Liver (tissue), 9 donors: ENCODE measurements around the gene IL21R. TPM values are rescaled to one million over a fixed set of nuclear protein-coding genes. Genes with fewer than 3 reads are reported as not detected.

Experiments
- DNase-seq: peaks from one replicate; pipeline ENCODE4 v3.0.0-alpha.2; 2017; ENCODE audit warnings: low spot score
- H3K27ac ChIP-seq, 2 donors: one replicate each; pipeline ENCODE4 v1.7.0; 2013; ENCODE audit warnings: inconsistent platforms in 2 of 2, low read length in 2 of 2, control low read depth in 1 of 2, low read depth in 1 of 2, mild to moderate bottlenecking in 1 of 2
- H3K27me3 ChIP-seq, 4 donors: one replicate each; pipeline versions ENCODE4 v1.6.1 to v1.7.0; 2013; ENCODE audit warnings: low read length in 3 of 4, inconsistent platforms in 1 of 4, mild to moderate bottlenecking in 1 of 4, moderate library complexity in 1 of 4; ENCODE audit not compliant: control insufficient read depth in 4 of 4, insufficient read depth in 4 of 4
- H3K36me3 ChIP-seq, 4 donors: one replicate each; pipeline versions ENCODE4 v1.6.1 to v1.7.0; 2013; ENCODE audit warnings: low read length in 3 of 4, mild to moderate bottlenecking in 3 of 4, low read depth in 1 of 4, moderate library complexity in 1 of 4; ENCODE audit not compliant: control insufficient read depth in 4 of 4, insufficient read depth in 3 of 4
- H3K4me1 ChIP-seq, 4 donors: one replicate each; pipeline versions ENCODE4 v1.6.1 to v1.7.0; 2013; ENCODE audit warnings: low read length in 3 of 4, mild to moderate bottlenecking in 3 of 4, moderate library complexity in 1 of 4; ENCODE audit not compliant: control insufficient read depth in 4 of 4, insufficient read depth in 4 of 4
- H3K4me3 ChIP-seq, 3 donors: one replicate each; pipeline versions ENCODE4 v1.6.1 to v1.7.0; 2013; ENCODE audit warnings: low read length in 3 of 3, control low read depth in 1 of 3, low read depth in 1 of 3, mild to moderate bottlenecking in 1 of 3
- H3K9ac ChIP-seq, 2 donors: one replicate each; pipeline ENCODE4 v1.7.0; 2013; ENCODE audit warnings: low read length in 2 of 2, mild to moderate bottlenecking in 2 of 2, moderate library complexity in 2 of 2, control low read depth in 1 of 2, low read depth in 1 of 2
- H3K9me3 ChIP-seq, 4 donors: one replicate each; pipeline versions ENCODE4 v1.6.1 to v1.7.0; 2013; ENCODE audit warnings: low read length in 3 of 4; ENCODE audit not compliant: control insufficient read depth in 4 of 4
- EGR1 ChIP-seq, 2 donors: IDR thresholded peaks; 2 replicates each; pipeline ENCODE4 v1.6.1; 2016 to 2018; ENCODE audit warnings: antibody characterized with exemption in 2 of 2, low read depth in 2 of 2
- FOXA1 ChIP-seq: IDR thresholded peaks from 2 replicates; pipeline ENCODE4 v1.6.1; 2016; ENCODE audit warnings: antibody characterized with exemption
- FOXA2 ChIP-seq: IDR thresholded peaks from 2 replicates; pipeline ENCODE4 v1.6.1; 2016; ENCODE audit warnings: antibody characterized with exemption
- GABPA ChIP-seq, 2 donors: IDR thresholded peaks in 1 of 2; conservative IDR thresholded peaks in 1 of 2; 2 replicates each; pipeline ENCODE4 v1.6.1; 2016; ENCODE audit warnings: antibody characterized with exemption in 2 of 2, mild to moderate bottlenecking in 1 of 2, moderate library complexity in 1 of 2
- HNF4A ChIP-seq, 2 donors: conservative IDR thresholded peaks; 2 replicates each; pipeline ENCODE4 v1.6.1; 2016; ENCODE audit warnings: antibody characterized with exemption in 2 of 2, mild to moderate bottlenecking in 2 of 2
- HNF4G ChIP-seq: IDR thresholded peaks from 2 replicates; pipeline ENCODE4 v1.6.1; 2016; ENCODE audit warnings: antibody characterized with exemption
- JUND ChIP-seq, 2 donors: IDR thresholded peaks; 2 replicates each; pipeline ENCODE4 v1.6.1; 2016; ENCODE audit warnings: antibody characterized with exemption in 2 of 2
- NR2F2 ChIP-seq: IDR thresholded peaks from 2 replicates; pipeline ENCODE4 v1.6.1; 2016; ENCODE audit warnings: antibody characterized with exemption
- RAD21 ChIP-seq, 2 donors: IDR thresholded peaks; 2 replicates each; pipeline ENCODE4 v1.6.1; 2016; ENCODE audit warnings: antibody characterized with exemption in 2 of 2, mild to moderate bottlenecking in 2 of 2
- RXRA ChIP-seq, 2 donors: IDR thresholded peaks; 2 replicates each; pipeline ENCODE4 v1.6.1; 2017 to 2018; ENCODE audit warnings: antibody characterized with exemption in 2 of 2, mild to moderate bottlenecking in 1 of 2
- TAF1 ChIP-seq: conservative IDR thresholded peaks from 2 replicates; pipeline ENCODE4 v1.6.1; 2016; ENCODE audit warnings: antibody characterized with exemption, mild to moderate bottlenecking
- YY1 ChIP-seq: IDR thresholded peaks from 2 replicates; pipeline ENCODE4 v1.6.1; 2016; ENCODE audit warnings: antibody characterized with exemption, mild to moderate bottlenecking
- WGBS: extraction: QIAGEN DNeasy Blood & Tissue Kit; methylation state at CpG from one replicate; pipeline ENCODE4 v1.1.7; 2013; 5-methylcytosine and 5-hydroxymethylcytosine counted together
- polyA plus RNA-seq, 2 donors: library from polyadenylated mRNA; stranded (reverse) in 1 of 2; unstranded in 1 of 2; fragments of 200-250 nt in 1 of 2; fragments of >200 nt in 1 of 2; fragmentation: Nextera tagmentation in 1 of 2; extraction: Ambion mirVana in 1 of 2; gene quantifications; one replicate each; pipeline versions ENCODE4 v1.2.1 to v1.2.3, GENCODE V29; 2013 to 2015
- total RNA-seq, 2 donors: library from RNA; depleted of rRNA; stranded (reverse); fragments of >200 nt; gene quantifications; one replicate each; pipeline ENCODE4 v1.2.3, GENCODE V29; 2014
- TF ChIP-seq, protein P1 (sequence below): IDR thresholded peaks from 2 replicates; pipeline ENCODE4 v1.6.1; 2016; ENCODE audit warnings: antibody characterized with exemption
- TF ChIP-seq, protein P2 (sequence below): IDR thresholded peaks from 2 replicates; pipeline ENCODE4 v1.6.1; 2016; ENCODE audit warnings: antibody characterized with exemption, mild to moderate bottlenecking
- TF ChIP-seq, protein P3 (sequence below): IDR thresholded peaks from 2 replicates; pipeline ENCODE4 v1.6.1; 2016; ENCODE audit warnings: antibody characterized with exemption
- TF ChIP-seq, protein P4 (sequence below): IDR thresholded peaks from 2 replicates; pipeline ENCODE4 v1.6.1; 2016; ENCODE audit warnings: antibody characterized with exemption
- donor health status: healthy.
- donor health status: healthy.
- donor health status: healthy.
- donor health status: healthy.
- donor health status: healthy.

Gene IL21R
- total and polyA plus RNA-seq, 4 donors: 0.19 to 0.84 (median 0.39) TPM

DNA sequence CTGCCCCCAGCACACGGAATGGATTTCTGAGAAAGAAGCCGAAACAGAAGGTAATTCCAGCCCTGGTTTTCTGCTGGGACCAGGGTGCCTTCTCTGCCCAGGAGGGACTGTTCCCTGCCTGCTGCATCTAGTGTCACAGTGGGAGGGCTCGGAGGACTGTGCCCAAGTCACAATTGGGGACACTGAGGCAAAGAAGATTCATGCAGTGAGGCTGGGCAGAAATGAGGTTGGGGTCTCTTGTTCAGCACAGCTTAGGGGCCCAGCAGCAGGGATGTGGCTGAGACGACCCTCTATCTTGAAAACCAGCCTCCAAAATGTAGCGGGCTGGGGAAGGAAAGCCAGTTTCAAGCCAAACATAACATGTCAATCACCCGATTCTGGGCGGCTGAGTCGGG is 592 bp downstream of the IL21R start (continued):
- TF ChIP-seq, protein P1, sequence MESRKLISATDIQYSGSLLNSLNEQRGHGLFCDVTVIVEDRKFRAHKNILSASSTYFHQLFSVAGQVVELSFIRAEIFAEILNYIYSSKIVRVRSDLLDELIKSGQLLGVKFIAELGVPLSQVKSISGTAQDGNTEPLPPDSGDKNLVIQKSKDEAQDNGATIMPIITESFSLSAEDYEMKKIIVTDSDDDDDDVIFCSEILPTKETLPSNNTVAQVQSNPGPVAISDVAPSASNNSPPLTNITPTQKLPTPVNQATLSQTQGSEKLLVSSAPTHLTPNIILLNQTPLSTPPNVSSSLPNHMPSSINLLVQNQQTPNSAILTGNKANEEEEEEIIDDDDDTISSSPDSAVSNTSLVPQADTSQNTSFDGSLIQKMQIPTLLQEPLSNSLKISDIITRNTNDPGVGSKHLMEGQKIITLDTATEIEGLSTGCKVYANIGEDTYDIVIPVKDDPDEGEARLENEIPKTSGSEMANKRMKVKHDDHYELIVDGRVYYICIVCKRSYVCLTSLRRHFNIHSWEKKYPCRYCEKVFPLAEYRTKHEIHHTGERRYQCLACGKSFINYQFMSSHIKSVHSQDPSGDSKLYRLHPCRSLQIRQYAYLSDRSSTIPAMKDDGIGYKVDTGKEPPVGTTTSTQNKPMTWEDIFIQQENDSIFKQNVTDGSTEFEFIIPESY: no peak

DNA sequence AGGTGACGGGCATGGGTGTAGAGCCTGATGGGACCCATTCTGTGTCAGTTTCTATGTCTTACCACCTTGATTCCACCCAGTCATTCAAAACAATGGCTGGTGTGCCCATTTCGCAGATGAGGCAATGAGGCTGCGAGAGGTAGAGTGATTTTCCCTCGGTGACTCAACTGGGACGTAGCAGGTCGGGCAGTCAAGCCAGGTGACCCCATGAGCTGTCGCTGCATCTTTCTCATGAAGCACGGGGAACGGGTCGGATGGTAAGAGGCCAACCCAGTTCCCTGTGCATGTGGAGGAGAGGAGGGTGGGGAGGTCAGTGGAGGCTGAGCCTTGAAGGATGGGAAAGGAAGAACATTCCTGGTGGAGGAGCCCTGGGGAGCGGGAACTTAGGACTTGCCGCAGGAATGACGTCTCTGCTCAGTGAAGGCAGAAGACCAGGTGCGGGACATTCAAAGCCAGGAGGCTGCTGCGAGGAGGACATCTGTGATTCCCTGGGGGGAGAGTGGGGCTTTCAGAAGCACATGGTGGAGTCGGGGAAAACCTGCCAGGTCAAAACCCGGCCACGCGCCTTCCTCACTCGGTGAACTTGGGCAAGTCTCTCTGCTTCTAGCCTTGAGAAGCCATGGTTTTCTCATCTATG is 1.1 kb downstream of the IL21R start:
- no peaks in the 10 kb centered on the region for H3K9me3 ChIP-seq
- no peak for DNase-seq
- no peak overlapping the region for H3K4me3 ChIP-seq
- no peak for TF ChIP-seq FOXA2
- no peak for TF ChIP-seq YY1
- TF ChIP-seq JUND (IDR thresholded peaks at IDR 0.05): no peak
- no peak for TF ChIP-seq EGR1 (IDR thresholded peaks at IDR 0.05; ENCODE audit: low read depth in 2 of 2)
- TF ChIP-seq RAD21 (IDR thresholded peaks at IDR 0.05): no peak
- TF ChIP-seq, protein P2, sequence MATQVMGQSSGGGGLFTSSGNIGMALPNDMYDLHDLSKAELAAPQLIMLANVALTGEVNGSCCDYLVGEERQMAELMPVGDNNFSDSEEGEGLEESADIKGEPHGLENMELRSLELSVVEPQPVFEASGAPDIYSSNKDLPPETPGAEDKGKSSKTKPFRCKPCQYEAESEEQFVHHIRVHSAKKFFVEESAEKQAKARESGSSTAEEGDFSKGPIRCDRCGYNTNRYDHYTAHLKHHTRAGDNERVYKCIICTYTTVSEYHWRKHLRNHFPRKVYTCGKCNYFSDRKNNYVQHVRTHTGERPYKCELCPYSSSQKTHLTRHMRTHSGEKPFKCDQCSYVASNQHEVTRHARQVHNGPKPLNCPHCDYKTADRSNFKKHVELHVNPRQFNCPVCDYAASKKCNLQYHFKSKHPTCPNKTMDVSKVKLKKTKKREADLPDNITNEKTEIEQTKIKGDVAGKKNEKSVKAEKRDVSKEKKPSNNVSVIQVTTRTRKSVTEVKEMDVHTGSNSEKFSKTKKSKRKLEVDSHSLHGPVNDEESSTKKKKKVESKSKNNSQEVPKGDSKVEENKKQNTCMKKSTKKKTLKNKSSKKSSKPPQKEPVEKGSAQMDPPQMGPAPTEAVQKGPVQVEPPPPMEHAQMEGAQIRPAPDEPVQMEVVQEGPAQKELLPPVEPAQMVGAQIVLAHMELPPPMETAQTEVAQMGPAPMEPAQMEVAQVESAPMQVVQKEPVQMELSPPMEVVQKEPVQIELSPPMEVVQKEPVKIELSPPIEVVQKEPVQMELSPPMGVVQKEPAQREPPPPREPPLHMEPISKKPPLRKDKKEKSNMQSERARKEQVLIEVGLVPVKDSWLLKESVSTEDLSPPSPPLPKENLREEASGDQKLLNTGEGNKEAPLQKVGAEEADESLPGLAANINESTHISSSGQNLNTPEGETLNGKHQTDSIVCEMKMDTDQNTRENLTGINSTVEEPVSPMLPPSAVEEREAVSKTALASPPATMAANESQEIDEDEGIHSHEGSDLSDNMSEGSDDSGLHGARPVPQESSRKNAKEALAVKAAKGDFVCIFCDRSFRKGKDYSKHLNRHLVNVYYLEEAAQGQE: no peak
- no peak for TF ChIP-seq FOXA1
- TF ChIP-seq HNF4A (conservative IDR thresholded peaks at IDR 0.05): no peak
- no peak for TF ChIP-seq GABPA (IDR thresholded peaks at IDR 0.05 in 1 of 2, conservative IDR thresholded peaks at IDR 0.05 in 1 of 2)
- no peak for TF ChIP-seq RXRA (IDR thresholded peaks at IDR 0.05)
- TF ChIP-seq, protein P3, sequence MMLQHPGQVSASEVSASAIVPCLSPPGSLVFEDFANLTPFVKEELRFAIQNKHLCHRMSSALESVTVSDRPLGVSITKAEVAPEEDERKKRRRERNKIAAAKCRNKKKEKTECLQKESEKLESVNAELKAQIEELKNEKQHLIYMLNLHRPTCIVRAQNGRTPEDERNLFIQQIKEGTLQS: no peak
- no peak overlapping the region for H3K27ac ChIP-seq
- H3K27me3 ChIP-seq: peaks cover 0 to 3% (median 0%) of the 10 kb centered on the region in 4 donors
- no peaks in the 10 kb centered on the region for H3K4me1 ChIP-seq
- 83% methylated on average over 20 of the region's 20 CpGs for WGBS
- H3K9ac ChIP-seq: no peak overlapping the region
- no peaks in the 10 kb centered on the region for H3K36me3 ChIP-seq

DNA sequence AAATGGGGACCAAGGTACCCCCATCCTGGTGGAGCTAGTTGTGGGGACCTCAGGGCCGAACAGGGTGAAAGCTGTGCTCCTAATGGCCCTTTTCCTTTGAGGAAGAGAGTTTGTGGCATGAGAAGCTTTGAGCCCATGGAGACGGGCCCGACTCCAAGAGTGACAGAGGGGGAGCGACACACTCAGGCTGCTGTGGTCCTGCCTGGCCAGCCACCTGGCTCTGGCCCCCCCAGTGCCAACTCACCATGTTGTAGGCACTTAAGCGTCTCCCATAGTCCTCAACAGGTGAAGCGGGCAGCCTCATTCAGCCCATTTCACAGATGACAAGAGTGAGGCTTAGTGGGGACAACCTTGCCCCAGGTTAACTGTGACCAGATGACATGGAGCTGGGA is 1.6 kb downstream of the IL21R start:
- Histone ChIP-seq H3K9me3 (no peaks in the 10 kb centered on the region), H3K4me3 (no peak overlapping the region), H3K27ac (no peak overlapping the region), H3K27me3 (peaks cover 0 to 3% (median 0%) of the 10 kb centered on the region in 4 donors), H3K4me1 (no peaks in the 10 kb centered on the region), H3K9ac (no peak overlapping the region), H3K36me3 (no peaks in the 10 kb centered on the region)
- no peak for DNase-seq
- 75% methylated on average over 6 of the region's 6 CpGs for WGBS
- TF ChIP-seq, protein P4, sequence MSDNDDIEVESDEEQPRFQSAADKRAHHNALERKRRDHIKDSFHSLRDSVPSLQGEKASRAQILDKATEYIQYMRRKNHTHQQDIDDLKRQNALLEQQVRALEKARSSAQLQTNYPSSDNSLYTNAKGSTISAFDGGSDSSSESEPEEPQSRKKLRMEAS: no peak
- TF ChIP-seq JUND (IDR thresholded peaks at IDR 0.05) (no peak), YY1 (no peak), GABPA (IDR thresholded peaks at IDR 0.05 in 1 of 2, conservative IDR thresholded peaks at IDR 0.05 in 1 of 2) (no peak), HNF4G (no peak), RXRA (IDR thresholded peaks at IDR 0.05) (no peak), NR2F2 (no peak), TAF1 (no peak), FOXA1 (no peak)
- TF ChIP-seq, protein P2: no peak
- TF ChIP-seq, protein P1: no peak
- TF ChIP-seq, protein P3: no peak
